Skeletal muscle satellite cell (primary cell): ENCODE data around the gene ZFP64.

ENCODE experiments used
- H3K27me3 ChIP-seq: 2 replicates; pipeline ENCODE4 v1.7.0; 2013; ENCODE audit warnings: low read length; ENCODE audit not compliant: control insufficient read depth, insufficient read depth
- H3K36me3 ChIP-seq: 2 replicates; pipeline ENCODE4 v1.7.0; 2013; ENCODE audit warnings: mild to moderate bottlenecking, control low read depth, low read length; ENCODE audit not compliant: insufficient read depth
- H3K4me1 ChIP-seq: 2 replicates; pipeline ENCODE4 v1.7.0; 2013; ENCODE audit warnings: low read length; ENCODE audit not compliant: control insufficient read depth, insufficient read depth
- H3K4me2 ChIP-seq: 2 replicates; pipeline ENCODE4 v1.7.0; 2013; ENCODE audit warnings: mild to moderate bottlenecking, low read length
- H3K4me3 ChIP-seq: 2 replicates; pipeline ENCODE4 v1.7.0; 2013; ENCODE audit warnings: low read length
- H3K9ac ChIP-seq: 2 replicates; pipeline ENCODE4 v1.7.0; 2013; ENCODE audit warnings: mild to moderate bottlenecking, low read depth, low read length, moderate library complexity
- H3K9me3 ChIP-seq: replicated peaks from 2 replicates; pipeline ENCODE4 v1.7.0; 2013; ENCODE audit warnings: mild to moderate bottlenecking, control low read depth, low read length

Gene ZFP64

GRCh38 chr20:52175840-52176239 is 15.7 kb downstream of the ZFP64 start:
- no peaks in the 10 kb centered on the region for H3K36me3 ChIP-seq
- no peak overlapping the region for H3K4me2 ChIP-seq
- no peak overlapping the region for H3K4me3 ChIP-seq
- H3K9me3 ChIP-seq: no peaks in the 10 kb centered on the region
- no peak overlapping the region for H3K9ac ChIP-seq
- no peaks in the 10 kb centered on the region for H3K4me1 ChIP-seq
- H3K27me3 ChIP-seq: no peaks in the 10 kb centered on the region

GRCh38 chr20:52172392-52173047 is 19.1 kb downstream of the ZFP64 start:
- H3K36me3 ChIP-seq: no peaks in the 10 kb centered on the region
- H3K4me3 ChIP-seq: no peak overlapping the region
- H3K9ac ChIP-seq: no peak overlapping the region
- no peaks in the 10 kb centered on the region for H3K9me3 ChIP-seq
- H3K4me2 ChIP-seq: no peak overlapping the region
- H3K4me1 ChIP-seq: no peaks in the 10 kb centered on the region
- H3K27me3 ChIP-seq: no peaks in the 10 kb centered on the region

- Histone ChIP-seq H3K4me1 (no peaks in the 10 kb centered on the region), H3K9ac (no peak overlapping the region), H3K4me3 (no peak overlapping the region), H3K36me3 (no peaks in the 10 kb centered on the region), H3K4me2 (no peak overlapping the region), H3K27me3 (no peaks in the 10 kb centered on the region), H3K9me3 (no peaks in the 10 kb centered on the region)
These were observed 20.6 kb downstream of the ZFP64 start for GRCh38 chr20:52171025-52171424.

GRCh38 chr20:52168116-52168515 is 23.5 kb downstream of the ZFP64 start:
- peaks cover 10% of the 10 kb centered on the region for H3K36me3 ChIP-seq
- H3K9me3 ChIP-seq: no peaks in the 10 kb centered on the region
- H3K4me2 ChIP-seq: no peak overlapping the region
- H3K27me3 ChIP-seq: no peaks in the 10 kb centered on the region
- no peaks in the 10 kb centered on the region for H3K4me1 ChIP-seq
- no peak overlapping the region for H3K4me3 ChIP-seq
- H3K9ac ChIP-seq: no peak overlapping the region

- no peaks in the 10 kb centered on the region for H3K9me3 ChIP-seq
- no peak overlapping the region for H3K9ac ChIP-seq
- H3K4me3 ChIP-seq: no peak overlapping the region
- H3K4me1 ChIP-seq: no peaks in the 10 kb centered on the region
- no peak overlapping the region for H3K4me2 ChIP-seq
- peaks cover 10% of the 10 kb centered on the region for H3K36me3 ChIP-seq
- H3K27me3 ChIP-seq: no peaks in the 10 kb centered on the region
These were observed 24.2 kb downstream of the ZFP64 start for GRCh38 chr20:52167232-52167840.

- Histone ChIP-seq H3K4me1 (no peaks in the 10 kb centered on the region), H3K9ac (no peak overlapping the region), H3K4me2 (no peak overlapping the region), H3K4me3 (no peak overlapping the region), H3K36me3 (peaks cover 14% of the 10 kb centered on the region), H3K9me3 (no peaks in the 10 kb centered on the region), H3K27me3 (no peaks in the 10 kb centered on the region)
These were observed 25.4 kb downstream of the ZFP64 start for GRCh38 chr20:52166150-52166549.

GRCh38 chr20:52160621-52161204 is 30.9 kb downstream of the ZFP64 start:
- no peaks in the 10 kb centered on the region for H3K27me3 ChIP-seq
- H3K9ac ChIP-seq: no peak overlapping the region
- H3K36me3 ChIP-seq: peaks cover 43% of the 10 kb centered on the region
- H3K4me1 ChIP-seq: no peaks in the 10 kb centered on the region
- no peak overlapping the region for H3K4me2 ChIP-seq
- H3K9me3 ChIP-seq: peaks cover 6% of the 10 kb centered on the region
- no peak overlapping the region for H3K4me3 ChIP-seq

- Histone ChIP-seq H3K36me3 (peaks cover 40% of the 10 kb centered on the region), H3K4me1 (no peaks in the 10 kb centered on the region), H3K27me3 (no peaks in the 10 kb centered on the region), H3K4me3 (no peak overlapping the region), H3K9me3 (peaks cover 6% of the 10 kb centered on the region), H3K9ac (no peak overlapping the region), H3K4me2 (no peak overlapping the region)
These were observed 31.5 kb downstream of the ZFP64 start for GRCh38 chr20:52160049-52160570.

GRCh38 chr20:52154575-52154974 is 37.0 kb downstream of the ZFP64 start:
- peaks cover 31% of the 10 kb centered on the region for H3K36me3 ChIP-seq
- no peak overlapping the region for H3K4me3 ChIP-seq
- H3K27me3 ChIP-seq: no peaks in the 10 kb centered on the region
- no peaks in the 10 kb centered on the region for H3K4me1 ChIP-seq
- no peak overlapping the region for H3K9ac ChIP-seq
- peaks cover 6% of the 10 kb centered on the region for H3K9me3 ChIP-seq
- no peak overlapping the region for H3K4me2 ChIP-seq

GRCh38 chr20:52153896-52154295 is 37.7 kb downstream of the ZFP64 start:
- H3K9ac ChIP-seq: no peak overlapping the region
- peaks cover 3% of the 10 kb centered on the region for H3K9me3 ChIP-seq
- H3K27me3 ChIP-seq: no peaks in the 10 kb centered on the region
- H3K36me3 ChIP-seq: peaks cover 24% of the 10 kb centered on the region
- H3K4me3 ChIP-seq: no peak overlapping the region
- H3K4me2 ChIP-seq: no peak overlapping the region
- no peaks in the 10 kb centered on the region for H3K4me1 ChIP-seq

GRCh38 chr20:52152921-52153320 is 38.7 kb downstream of the ZFP64 start:
- Histone ChIP-seq H3K9me3 (no peaks in the 10 kb centered on the region), H3K27me3 (no peaks in the 10 kb centered on the region), H3K9ac (no peak overlapping the region), H3K4me3 (no peak overlapping the region), H3K36me3 (peaks cover 17% of the 10 kb centered on the region), H3K4me2 (no peak overlapping the region), H3K4me1 (no peaks in the 10 kb centered on the region)
